CD14-positive monocyte (primary cell): ENCODE results near the gene PLBD2. TPM values are rescaled to one million over a fixed set of nuclear protein-coding genes. Genes with fewer than 3 reads are reported as not detected.

Experiments
- DNase-seq, 3 donors: peaks; one replicate each; pipeline ENCODE4 v3.0.0-alpha.2; 2011 to 2022
- H2AFZ ChIP-seq: 2 replicates; pipeline ENCODE4 v1.6.0; 2012; ENCODE audit warnings: mild to moderate bottlenecking, low read depth, low read length, inconsistent platforms; ENCODE audit not compliant: insufficient read depth, poor library complexity, severe bottlenecking
- H3K27ac ChIP-seq, 2 donors: 1 replicate in 1 of 2; 2 replicates in 1 of 2; pipeline ENCODE4 v1.5.1; 2012 to 2013; ENCODE audit warnings: low read length in 2 of 2, control low read depth in 1 of 2, inconsistent platforms in 1 of 2, low read depth in 1 of 2, mild to moderate bottlenecking in 1 of 2
- H3K27me3 ChIP-seq, 2 donors: one replicate each; pipeline versions ENCODE4 v1.6.0 to v1.6.1; 2011 to 2013; ENCODE audit warnings: low read length in 2 of 2; ENCODE audit not compliant: control insufficient read depth in 2 of 2, insufficient read depth in 2 of 2
- H3K36me3 ChIP-seq, 2 donors: replicated peaks in 1 of 2; 1 replicate in 1 of 2; 2 replicates in 1 of 2; pipeline versions ENCODE4 v1.5.1 to v1.6.1; 2012 to 2013; ENCODE audit warnings: low read length in 2 of 2, control low read depth in 1 of 2, inconsistent platforms in 1 of 2, mild to moderate bottlenecking in 1 of 2; ENCODE audit not compliant: insufficient read depth in 2 of 2, control insufficient read depth in 1 of 2
- H3K4me1 ChIP-seq, 2 donors: 1 replicate in 1 of 2; 2 replicates in 1 of 2; pipeline versions ENCODE4 v1.5.1 to v1.6.1; 2012 to 2013; ENCODE audit warnings: low read length in 2 of 2, control low read depth in 1 of 2, inconsistent platforms in 1 of 2, mild to moderate bottlenecking in 1 of 2, moderate library complexity in 1 of 2; ENCODE audit not compliant: insufficient read depth in 2 of 2, control insufficient read depth in 1 of 2
- H3K4me2 ChIP-seq: replicated peaks from 2 replicates; pipeline ENCODE3; 2012; ENCODE audit warnings: low read length, moderate library complexity, mild to moderate bottlenecking; ENCODE audit not compliant: poor library complexity, severe bottlenecking; ENCODE audit errors: extremely low read depth
- H3K4me3 ChIP-seq, 3 experiments: fragments of 200-600 bp in 1 of 3; sonication (generic) in 1 of 3; replicated peaks in 1 of 3; 1 replicate in 2 of 3; 2 replicates in 1 of 3; pipeline ENCODE4 v1.5.1; 2011 to 2013; ENCODE audit warnings: low read length in 3 of 3, mild to moderate bottlenecking in 3 of 3, control low read depth in 2 of 3, low read depth in 2 of 3, inconsistent platforms in 1 of 3, moderate library complexity in 1 of 3
- H3K79me2 ChIP-seq: 2 replicates; pipeline ENCODE4 v1.6.0; 2012; ENCODE audit warnings: mild to moderate bottlenecking, control low read depth, inconsistent platforms, low read length, moderate library complexity; ENCODE audit not compliant: insufficient read depth
- H3K9ac ChIP-seq: 2 replicates; pipeline ENCODE4 v1.6.0; 2017; ENCODE audit warnings: low read length, mild to moderate bottlenecking; ENCODE audit not compliant: insufficient read depth, poor library complexity, severe bottlenecking
- H3K9me3 ChIP-seq, 2 donors: replicated peaks in 1 of 2; 1 replicate in 1 of 2; 2 replicates in 1 of 2; pipeline versions ENCODE4 v1.5.1 to v1.6.1; 2012 to 2013; ENCODE audit warnings: low read length in 2 of 2, control low read depth in 1 of 2; ENCODE audit not compliant: control insufficient read depth in 1 of 2, insufficient read depth in 1 of 2
- H4K20me1 ChIP-seq: 2 replicates; pipeline ENCODE4 v1.6.0; 2012; ENCODE audit warnings: mild to moderate bottlenecking, low read length, control low read depth, moderate library complexity; ENCODE audit not compliant: insufficient read depth
- H3K27ac Mint-ChIP-seq, 7 donors: one replicate each; pipeline ENCODE4 v1.8.0; 2020; ENCODE audit warnings: mild to moderate bottlenecking in 7 of 7, mixed read lengths in 7 of 7, moderate library complexity in 6 of 7, inconsistent platforms in 2 of 7
- H3K27me3 Mint-ChIP-seq, 3 donors: one replicate each; pipeline ENCODE4 v1.8.0; 2021 to 2022; ENCODE audit warnings: low read depth in 3 of 3, mild to moderate bottlenecking in 3 of 3, mixed read lengths in 3 of 3, moderate library complexity in 3 of 3, inconsistent platforms in 1 of 3
- H3K36me3 Mint-ChIP-seq, 2 donors: one replicate each; pipeline ENCODE4 v1.8.0; 2020; ENCODE audit warnings: mixed read lengths in 2 of 2, inconsistent platforms in 1 of 2, mild to moderate bottlenecking in 1 of 2
- H3K4me1 Mint-ChIP-seq: one replicate; pipeline ENCODE4 v1.8.0; 2020; ENCODE audit warnings: mild to moderate bottlenecking, mixed read lengths
- H3K4me3 Mint-ChIP-seq, 2 donors: one replicate each; pipeline ENCODE4 v1.8.0; 2020; ENCODE audit warnings: mild to moderate bottlenecking in 2 of 2, mixed read lengths in 2 of 2, moderate library complexity in 1 of 2
- H3K9me3 Mint-ChIP-seq, 7 donors: one replicate each; pipeline ENCODE4 v1.8.0; 2020 to 2022; ENCODE audit warnings: mixed read lengths in 7 of 7, mild to moderate bottlenecking in 6 of 7, moderate library complexity in 6 of 7, inconsistent platforms in 2 of 7
- CTCF ChIP-seq: fragments of 200-600 bp; IDR thresholded peaks from one replicate; pipeline ENCODE4 v1.8.0; 2022; ENCODE audit warnings: antibody characterized with exemption, mild to moderate bottlenecking
- WGBS: methylation state at CpG from one replicate; pipeline ENCODE4 v1.1.5; 2013; ENCODE audit warnings: missing lambda C conversion rate; ENCODE audit not compliant: insufficient coverage; 5-methylcytosine and 5-hydroxymethylcytosine counted together
- intact Hi-C, 2 donors: fragments of 100-400 bp; cut with micrococcal nuclease; formaldehyde crosslinking; loops; one replicate each; pipeline versions ENCODE4 v1.15.0 to v1.15.1; 2023
- polyA plus RNA-seq, 3 donors: library from polyadenylated mRNA; depleted of rRNA in 1 of 3; unstranded in 2 of 3; stranded (reverse) in 1 of 3; fragments of 300-500 nt in 2 of 3; fragments of >200 nt in 1 of 3; fragmentation: Illumina TruSeq in 2 of 3; gene quantifications; 1 replicate in 2 of 3; 2 replicates in 1 of 3; pipeline ENCODE4 v1.2.3, GENCODE V29; 2012 to 2021

PLBD2 gene
- polyA plus RNA-seq, 3 donors: 8.5 to 12.4 (median 8.8) TPM

GRCh38 chr12:113373969-113374368 lies 15.6 kb downstream of the PLBD2 start:
- peaks cover 35 to 61% of the 10 kb centered on the region in 2 donors for H3K36me3 ChIP-seq
- H3K4me3 ChIP-seq: no peak overlapping the region
- no peak overlapping the region for H2AFZ ChIP-seq
- H3K27ac ChIP-seq: no peak overlapping the region
- H3K9me3 Mint-ChIP-seq: no peaks in the 10 kb centered on the region
- peaks cover 8% of the 10 kb centered on the region for H4K20me1 ChIP-seq
- no peak overlapping the region for H3K4me2 ChIP-seq
- DNase-seq: no peak
- H3K9ac ChIP-seq: no peak overlapping the region
- peaks cover 20% of the 10 kb centered on the region for H3K4me1 Mint-ChIP-seq
- H3K79me2 ChIP-seq: no peaks in the 10 kb centered on the region
- H3K4me1 ChIP-seq: peaks cover 11 to 12% of the 10 kb centered on the region in 2 donors
- no peak for TF ChIP-seq CTCF
- intact Hi-C loops: no loop called here
- H3K36me3 Mint-ChIP-seq: peaks cover 51 to 70% of the 10 kb centered on the region in 2 donors
- no peaks in the 10 kb centered on the region for H3K9me3 ChIP-seq
- H3K27ac Mint-ChIP-seq: no peak overlapping the region
- no peak overlapping the region for H3K4me3 Mint-ChIP-seq
- WGBS: 100% methylated on average over 2 of the region's 3 CpGs
- H3K27me3 Mint-ChIP-seq: no peaks in the 10 kb centered on the region
- H3K27me3 ChIP-seq: no peaks in the 10 kb centered on the region

GRCh38 chr12:113374823-113375428 lies 16.5 kb downstream of the PLBD2 start:
- Mint-ChIP-seq H3K27me3 (no peaks in the 10 kb centered on the region), H3K9me3 (no peaks in the 10 kb centered on the region), H3K4me1 (peaks cover 11% of the 10 kb centered on the region), H3K36me3 (peaks cover 51 to 74% of the 10 kb centered on the region in 2 donors), H3K27ac (peak overlapping the region in 4 of 7 donors; percentile 27 to 54 (median 40)), H3K4me3 (no peak overlapping the region)
- H3K4me1 ChIP-seq: peaks cover 2 to 5% of the 10 kb centered on the region in 2 donors
- no CpG with 5 or more reads among the region's 4 CpGs for WGBS
- no peak for TF ChIP-seq CTCF
- H4K20me1 ChIP-seq: peaks cover 8% of the 10 kb centered on the region
- H3K36me3 ChIP-seq: peaks cover 35 to 61% of the 10 kb centered on the region in 2 donors
- intact Hi-C loops: no loop called here
- H3K79me2 ChIP-seq: no peaks in the 10 kb centered on the region
- no peaks in the 10 kb centered on the region for H3K9me3 ChIP-seq
- no peak overlapping the region for H3K9ac ChIP-seq
- H2AFZ ChIP-seq: no peak overlapping the region
- H3K4me2 ChIP-seq: no peak overlapping the region
- no peak overlapping the region for H3K27ac ChIP-seq
- no peaks in the 10 kb centered on the region for H3K27me3 ChIP-seq
- H3K4me3 ChIP-seq: no peak overlapping the region
- no peak for DNase-seq
